ENCODE results near the gene RSRP1. TPM values are rescaled to one million over a fixed set of nuclear protein-coding genes. Genes with fewer than 3 reads are reported as not detected.

RSRP1 gene
- polyA plus RNA-seq, 1 donor (not counting 4 experiments of a cell fraction or from before 2014, with no cell fraction given) = 71.2 TPM

DNA sequence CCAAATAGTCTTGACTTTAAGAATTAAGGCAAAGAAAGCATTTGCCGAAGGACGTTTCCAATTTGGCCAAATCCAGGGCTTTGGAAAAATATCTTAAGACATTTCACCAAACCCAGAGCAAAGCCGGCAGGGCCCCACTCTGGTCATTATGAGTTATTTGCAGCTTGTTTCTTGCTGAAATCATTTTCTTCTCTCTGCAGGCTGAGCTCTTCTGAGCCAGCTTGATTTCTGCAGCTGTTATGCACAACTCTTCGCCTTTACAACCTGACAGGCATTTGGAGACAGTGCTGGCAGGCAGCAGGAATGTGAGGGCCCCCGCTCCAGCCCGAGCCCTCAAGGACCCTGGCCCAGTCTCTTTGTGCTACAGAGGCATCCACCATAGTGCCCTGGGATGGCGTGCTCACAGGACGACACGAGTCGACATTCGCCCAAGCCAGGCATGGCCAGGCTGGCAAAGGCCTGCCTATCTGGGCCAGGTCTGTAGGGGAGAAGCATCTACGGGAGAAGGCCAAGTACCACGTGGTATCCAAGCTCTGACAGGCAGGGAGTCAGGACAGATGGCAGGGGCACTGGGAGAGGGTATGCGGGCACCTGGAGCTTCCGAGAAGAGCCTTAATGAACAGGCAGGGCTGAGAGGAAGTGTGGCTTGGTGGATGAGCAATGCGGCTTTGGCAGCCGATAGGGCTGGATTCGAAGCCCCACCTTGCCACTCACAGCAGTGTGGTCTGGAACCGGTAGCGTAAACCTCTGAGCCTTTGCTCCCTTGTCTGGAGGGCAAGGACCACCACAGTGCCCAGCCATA is 47.2 kb downstream of the RSRP1 start:
- Histone ChIP-seq H3K27ac (ENCODE audit: control insufficient read depth, insufficient read depth, low read length) (no peak overlapping the region), H3K36me3 (ENCODE audit: control insufficient read depth in 2 of 2, extremely low read depth in 1 of 2, insufficient read depth in 2 of 2, low read length in 2 of 2) (no peaks in the 10 kb centered on the region), H3K9me1 (ENCODE audit: control insufficient read depth, extremely low read depth, insufficient read depth, low read length) (no peaks in the 10 kb centered on the region), H3K4me3 (ENCODE audit: control insufficient read depth in 2 of 3, extremely low read depth in 1 of 3, insufficient read depth in 2 of 3, low read depth in 1 of 3, low read length in 3 of 3) (no peak overlapping the region), H2AFZ (ENCODE audit: control insufficient read depth, low read length) (no peak overlapping the region), H3K4me2 (ENCODE audit: control insufficient read depth, extremely low read depth, insufficient read depth, low read depth, low read length) (no peak overlapping the region), H4K20me1 (ENCODE audit: control insufficient read depth, extremely low read depth, insufficient read depth, low read length) (no peaks in the 10 kb centered on the region), H3K27me3 (ENCODE audit: control insufficient read depth, extremely low read depth, insufficient read depth, low read length) (no peaks in the 10 kb centered on the region), H3K79me2 (ENCODE audit: control insufficient read depth, insufficient read depth, low read length) (no peaks in the 10 kb centered on the region), H3K9ac (ENCODE audit: control insufficient read depth, extremely low read depth, insufficient read depth, low read length) (no peak overlapping the region), H3K9me3 (ENCODE audit: control insufficient read depth, low read depth, low read length) (no peaks in the 10 kb centered on the region), H3K4me1 (ENCODE audit: control insufficient read depth, extremely low read depth, insufficient read depth, low read length) (peaks cover 15% of the 10 kb centered on the region)
- dilution Hi-C loops (cut with MboI; ENCODE audit: extremely low pct_ligation_motif_present, low sequenced_read_pairs) = loop anchor here (25.0 kb wide), 1 partner anchor 263 kb away; the partner anchor contains the start of gene RUNX3
- FAIRE-seq (no peak), DNase-seq (ENCODE audit: low read depth, low spot score) (no peak)
- TF ChIP-seq EZH2 (IDR thresholded peaks at IDR 0.05; ENCODE audit: low read length) (no peak), CTCF (optimal IDR thresholded peaks at IDR 0.05 in 1 of 3, IDR thresholded peaks at IDR 0.05 in 1 of 3, conservative IDR thresholded peaks at IDR 0.05 in 1 of 3; ENCODE audit: extremely low read depth in 1 of 3, insufficient read depth in 2 of 3, low read length in 3 of 3) (no peak)

DNA sequence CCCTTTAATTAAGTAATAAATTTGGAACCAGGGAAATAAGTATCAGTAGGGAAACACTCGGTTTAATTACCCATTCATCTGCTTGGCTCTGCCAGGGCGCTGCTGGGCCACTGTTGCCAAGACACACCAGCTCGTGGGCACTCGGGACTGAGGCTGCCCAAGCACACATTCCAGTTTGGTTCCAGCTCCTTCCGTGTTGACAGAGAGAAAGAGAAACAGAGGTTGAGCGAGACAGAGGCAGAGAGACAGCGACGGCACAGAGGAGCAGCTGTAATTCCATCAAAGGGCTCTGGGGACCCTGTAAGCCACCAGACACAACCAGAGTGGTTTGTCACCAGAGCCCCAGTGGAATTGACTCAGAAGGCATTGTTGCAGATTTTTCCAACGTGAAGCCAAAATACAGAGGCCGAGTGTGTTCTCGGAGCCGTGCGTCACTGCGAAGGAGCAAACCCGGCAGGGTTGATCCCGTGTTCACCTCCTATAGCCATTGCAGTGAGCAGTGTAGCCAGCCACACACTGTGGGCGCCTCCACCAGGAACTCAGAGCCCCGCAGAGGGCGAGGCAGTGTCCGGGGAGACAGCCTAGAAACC is 48.5 kb downstream of the RSRP1 start:
- dilution Hi-C loops (cut with MboI; ENCODE audit: extremely low pct_ligation_motif_present, low sequenced_read_pairs) = no loop called here
- H2AFZ ChIP-seq (ENCODE audit: control insufficient read depth, low read length) = peak overlapping the region; percentile 60
- H3K27ac ChIP-seq (ENCODE audit: control insufficient read depth, insufficient read depth, low read length) = no peak overlapping the region
- peaks cover 28% of the 10 kb centered on the region for H3K4me1 ChIP-seq (ENCODE audit: control insufficient read depth, extremely low read depth, insufficient read depth, low read length)
- no peak overlapping the region for H3K9ac ChIP-seq (ENCODE audit: control insufficient read depth, extremely low read depth, insufficient read depth, low read length)
- no peak overlapping the region for H3K4me3 ChIP-seq (ENCODE audit: control insufficient read depth in 2 of 3, extremely low read depth in 1 of 3, insufficient read depth in 2 of 3, low read depth in 1 of 3, low read length in 3 of 3)
- H3K79me2 ChIP-seq (ENCODE audit: control insufficient read depth, insufficient read depth, low read length) = no peaks in the 10 kb centered on the region
- no peaks in the 10 kb centered on the region for H4K20me1 ChIP-seq (ENCODE audit: control insufficient read depth, extremely low read depth, insufficient read depth, low read length)
- no peaks in the 10 kb centered on the region for H3K27me3 ChIP-seq (ENCODE audit: control insufficient read depth, extremely low read depth, insufficient read depth, low read length)
- peak overlapping the region; percentile 44 for H3K4me2 ChIP-seq (ENCODE audit: control insufficient read depth, extremely low read depth, insufficient read depth, low read depth, low read length)
- H3K9me3 ChIP-seq (ENCODE audit: control insufficient read depth, low read depth, low read length) = no peaks in the 10 kb centered on the region
- H3K9me1 ChIP-seq (ENCODE audit: control insufficient read depth, extremely low read depth, insufficient read depth, low read length) = no peaks in the 10 kb centered on the region
- H3K36me3 ChIP-seq (ENCODE audit: control insufficient read depth in 2 of 2, extremely low read depth in 1 of 2, insufficient read depth in 2 of 2, low read length in 2 of 2) = no peaks in the 10 kb centered on the region
- FAIRE-seq = no peak
- no peak for DNase-seq (ENCODE audit: low read depth, low spot score)
- no peak for TF ChIP-seq CTCF (optimal IDR thresholded peaks at IDR 0.05 in 1 of 3, IDR thresholded peaks at IDR 0.05 in 1 of 3, conservative IDR thresholded peaks at IDR 0.05 in 1 of 3; ENCODE audit: extremely low read depth in 1 of 3, insufficient read depth in 2 of 3, low read length in 3 of 3)
- TF ChIP-seq EZH2 (IDR thresholded peaks at IDR 0.05; ENCODE audit: low read length) = no peak
